HUES64 (cell line): ENCODE measurements around the gene SERPINB5.
"Not testable (repeated sequence)": the region's sequence is repeated elsewhere in the genome, so short reads cannot be mapped to it uniquely, and the experiment has no call there.

Experiments
- H3K27ac ChIP-seq: 2 replicates; pipeline ENCODE4 v1.7.0; 2013; ENCODE audit warnings: low read depth, low read length, inconsistent platforms
- H3K27me3 ChIP-seq: 2 replicates; pipeline ENCODE4 v1.6.1; 2013; ENCODE audit warnings: mild to moderate bottlenecking, low read length; ENCODE audit not compliant: insufficient read depth
- H3K36me3 ChIP-seq: 2 replicates; pipeline ENCODE4 v1.6.1; 2013; ENCODE audit warnings: mild to moderate bottlenecking, low read length; ENCODE audit not compliant: insufficient read depth
- H3K4me1 ChIP-seq: 2 replicates; pipeline ENCODE4 v1.6.1; 2013; ENCODE audit warnings: mild to moderate bottlenecking, low read length, moderate library complexity; ENCODE audit not compliant: insufficient read depth
- H3K4me3 ChIP-seq: 2 replicates; pipeline ENCODE4 v1.5.1; 2013; ENCODE audit warnings: mild to moderate bottlenecking, low read length, moderate library complexity
- H3K9ac ChIP-seq: 2 replicates; pipeline ENCODE4 v1.6.1; 2013; ENCODE audit warnings: mild to moderate bottlenecking, low read depth, low read length
- H3K9me3 ChIP-seq: 2 replicates; pipeline ENCODE4 v1.6.1; 2013; ENCODE audit warnings: low read depth, low read length; ENCODE audit not compliant: insufficient read depth
- WGBS: fragments of 150-250, 120-280 bp; methylation state at CpG from one replicate; pipeline ENCODE4 v1.1.7; 2013; ENCODE audit warnings: missing lambda C conversion rate; 5-methylcytosine and 5-hydroxymethylcytosine counted together

SERPINB5 gene

GRCh38 chr18:63445037-63445436, 31.7 kb upstream of the SERPINB5 start:
- Histone ChIP-seq H3K27me3 (no peaks in the 10 kb centered on the region), H3K4me1 (no peaks in the 10 kb centered on the region), H3K27ac (no peak overlapping the region), H3K9ac (no peak overlapping the region), H3K36me3 (no peaks in the 10 kb centered on the region), H3K9me3 (no peaks in the 10 kb centered on the region), H3K4me3 (no peak overlapping the region)
- WGBS = 91% methylated on average over 2 of the region's 2 CpGs

GRCh38 chr18:63446266-63446665, 30.5 kb upstream of the SERPINB5 start:
- H3K9me3 ChIP-seq = no peaks in the 10 kb centered on the region; the same call in 1 of the 2 replicates
- no peak overlapping the region for H3K4me3 ChIP-seq
- no peak overlapping the region for H3K27ac ChIP-seq
- H3K36me3 ChIP-seq = no peaks in the 10 kb centered on the region
- no peaks in the 10 kb centered on the region for H3K27me3 ChIP-seq
- H3K9ac ChIP-seq = no peak overlapping the region
- 90% methylated on average over 3 of the region's 3 CpGs for WGBS
- H3K4me1 ChIP-seq = no peaks in the 10 kb centered on the region

- Histone ChIP-seq H3K36me3 (no peaks in the 10 kb centered on the region), H3K9ac (no peak overlapping the region), H3K27me3 (no peaks in the 10 kb centered on the region), H3K4me3 (no peak overlapping the region), H3K9me3 (no peaks in the 10 kb centered on the region; the same call in 1 of the 2 replicates), H3K27ac (no peak overlapping the region), H3K4me1 (no peaks in the 10 kb centered on the region)
- 93% methylated on average over 5 of the region's 5 CpGs for WGBS
Measured at GRCh38 chr18:63447066-63447465, 29.7 kb upstream of the SERPINB5 start.

GRCh38 chr18:63449426-63449825, 27.3 kb upstream of the SERPINB5 start:
- no peak overlapping the region for H3K27ac ChIP-seq
- no peak overlapping the region for H3K4me3 ChIP-seq
- no peaks in the 10 kb centered on the region for H3K4me1 ChIP-seq
- H3K27me3 ChIP-seq = no peaks in the 10 kb centered on the region
- WGBS = 96% methylated on average over 4 of the region's 4 CpGs
- no peaks in the 10 kb centered on the region; the same call in 1 of the 2 replicates for H3K9me3 ChIP-seq
- no peak overlapping the region for H3K9ac ChIP-seq
- H3K36me3 ChIP-seq = no peaks in the 10 kb centered on the region

GRCh38 chr18:63451799-63452660, 24.7 kb upstream of the SERPINB5 start:
- 94% methylated on average over 9 of the region's 9 CpGs for WGBS
- H3K4me1 ChIP-seq = no peaks in the 10 kb centered on the region
- H3K9ac ChIP-seq = no peak overlapping the region
- H3K36me3 ChIP-seq = no peaks in the 10 kb centered on the region
- H3K4me3 ChIP-seq = no peak overlapping the region
- H3K27ac ChIP-seq = no peak overlapping the region
- no peaks in the 10 kb centered on the region; the same call in 1 of the 2 replicates for H3K9me3 ChIP-seq
- no peaks in the 10 kb centered on the region for H3K27me3 ChIP-seq

- 90% methylated on average over 5 of the region's 5 CpGs for WGBS
- not testable (repeated sequence) for H3K27ac ChIP-seq, H3K9ac ChIP-seq, H3K4me1 ChIP-seq, H3K36me3 ChIP-seq, H3K27me3 ChIP-seq, H3K9me3 ChIP-seq, H3K4me3 ChIP-seq
Measured at GRCh38 chr18:63452751-63453150, 24.0 kb upstream of the SERPINB5 start.

- H3K36me3 ChIP-seq = no peaks in the 10 kb centered on the region
- H3K4me3 ChIP-seq = no peak overlapping the region
- WGBS = 88% methylated on average over 8 of the region's 8 CpGs
- H3K9ac ChIP-seq = no peak overlapping the region
- no peaks in the 10 kb centered on the region for H3K27me3 ChIP-seq
- no peak overlapping the region for H3K27ac ChIP-seq
- H3K9me3 ChIP-seq = no peaks in the 10 kb centered on the region; the same call in 1 of the 2 replicates
- no peaks in the 10 kb centered on the region for H3K4me1 ChIP-seq
Measured at GRCh38 chr18:63454497-63454896, 22.3 kb upstream of the SERPINB5 start.

- Histone ChIP-seq H3K9me3 (no peaks in the 10 kb centered on the region), H3K4me3 (no peak overlapping the region), H3K36me3 (no peaks in the 10 kb centered on the region), H3K27ac (no peak overlapping the region), H3K9ac (no peak overlapping the region), H3K4me1 (no peaks in the 10 kb centered on the region), H3K27me3 (no peaks in the 10 kb centered on the region)
- WGBS = 91% methylated on average over 5 of the region's 6 CpGs
Measured at GRCh38 chr18:63457977-63458376, 18.8 kb upstream of the SERPINB5 start.

GRCh38 chr18:63460414-63460813, 16.3 kb upstream of the SERPINB5 start:
- no peak overlapping the region for H3K27ac ChIP-seq
- H3K9ac ChIP-seq = no peak overlapping the region
- no peaks in the 10 kb centered on the region for H3K27me3 ChIP-seq
- no peaks in the 10 kb centered on the region for H3K9me3 ChIP-seq
- H3K4me3 ChIP-seq = no peak overlapping the region
- WGBS = 87% methylated on average over 1 of the region's 1 CpG
- no peaks in the 10 kb centered on the region for H3K4me1 ChIP-seq
- no peaks in the 10 kb centered on the region for H3K36me3 ChIP-seq

GRCh38 chr18:63464434-63464833, 12.3 kb upstream of the SERPINB5 start:
- H3K9ac ChIP-seq = no peak overlapping the region
- no peaks in the 10 kb centered on the region for H3K27me3 ChIP-seq
- H3K27ac ChIP-seq = no peak overlapping the region
- 87% methylated on average over 2 of the region's 2 CpGs for WGBS
- H3K4me1 ChIP-seq = no peaks in the 10 kb centered on the region
- no peaks in the 10 kb centered on the region for H3K36me3 ChIP-seq
- H3K4me3 ChIP-seq = no peak overlapping the region
- no peaks in the 10 kb centered on the region for H3K9me3 ChIP-seq

- no peak overlapping the region for H3K9ac ChIP-seq
- H3K4me3 ChIP-seq = no peak overlapping the region
- H3K9me3 ChIP-seq = no peaks in the 10 kb centered on the region
- H3K27me3 ChIP-seq = no peaks in the 10 kb centered on the region
- H3K27ac ChIP-seq = no peak overlapping the region
- H3K4me1 ChIP-seq = no peaks in the 10 kb centered on the region
- 88% methylated on average over 2 of the region's 2 CpGs for WGBS
- no peaks in the 10 kb centered on the region for H3K36me3 ChIP-seq
Measured at GRCh38 chr18:63465059-63465458, 11.7 kb upstream of the SERPINB5 start.
